SIG-M5 treated with dmso at 0.1 percent for 504 hours (cell line): ENCODE data around the gene FHIT.

Experiments
- DNase-seq: peaks from one replicate; lab custom pipeline; 2025; ENCODE audit not compliant: unreplicated experiment; lab: John Stamatoyannopoulos, UW

The FHIT gene

GRCh38 chr3:60779637-60780036 lies 471.6 kb downstream of the FHIT start:
- no peak for DNase-seq

- no peak for DNase-seq
These were observed 475.3 kb downstream of the FHIT start for GRCh38 chr3:60775985-60776384.

GRCh38 chr3:60774617-60775016 lies 476.6 kb downstream of the FHIT start:
- no peak for DNase-seq

GRCh38 chr3:60772584-60772983 lies 478.7 kb downstream of the FHIT start:
- DNase-seq = no peak

GRCh38 chr3:60771766-60772165 lies 479.5 kb downstream of the FHIT start:
- no peak for DNase-seq

GRCh38 chr3:60770532-60770931 lies 480.7 kb downstream of the FHIT start:
- peak; percentile 26 for DNase-seq

- no peak for DNase-seq
These were observed 483.7 kb downstream of the FHIT start for GRCh38 chr3:60767536-60767935.

- DNase-seq = no peak
These were observed 485.5 kb downstream of the FHIT start for GRCh38 chr3:60765776-60766175.

- DNase-seq = no peak
These were observed 486.4 kb downstream of the FHIT start for GRCh38 chr3:60764870-60765269.

- DNase-seq = no peak
These were observed 491.1 kb downstream of the FHIT start for GRCh38 chr3:60760145-60760544.

GRCh38 chr3:60759439-60759838 lies 491.8 kb downstream of the FHIT start:
- DNase-seq = peak; percentile 15

- no peak for DNase-seq
These were observed 492.4 kb downstream of the FHIT start for GRCh38 chr3:60758831-60759230.

GRCh38 chr3:60758171-60758570 lies 493.1 kb downstream of the FHIT start:
- DNase-seq = no peak

GRCh38 chr3:60757724-60758123 lies 493.5 kb downstream of the FHIT start:
- no peak for DNase-seq

- DNase-seq = no peak
These were observed 494.8 kb downstream of the FHIT start for GRCh38 chr3:60756241-60757030.

- DNase-seq = no peak
These were observed 496.2 kb downstream of the FHIT start for GRCh38 chr3:60755094-60755493.

- no peak for DNase-seq
These were observed 496.6 kb downstream of the FHIT start for GRCh38 chr3:60754617-60755016.

GRCh38 chr3:60752809-60753208 lies 498.4 kb downstream of the FHIT start:
- DNase-seq = no peak

- DNase-seq = no peak
These were observed 504.4 kb downstream of the FHIT start for GRCh38 chr3:60746695-60747416.

- no peak for DNase-seq
These were observed 505.1 kb downstream of the FHIT start for GRCh38 chr3:60746043-60746638.

GRCh38 chr3:60743631-60744164 lies 507.6 kb downstream of the FHIT start:
- DNase-seq = no peak
